ENCODE data around the gene TADA1.
A peak's percentile ranks its signal among the peaks of the same experiment; 100 is the strongest.

Gene TADA1, protein sequence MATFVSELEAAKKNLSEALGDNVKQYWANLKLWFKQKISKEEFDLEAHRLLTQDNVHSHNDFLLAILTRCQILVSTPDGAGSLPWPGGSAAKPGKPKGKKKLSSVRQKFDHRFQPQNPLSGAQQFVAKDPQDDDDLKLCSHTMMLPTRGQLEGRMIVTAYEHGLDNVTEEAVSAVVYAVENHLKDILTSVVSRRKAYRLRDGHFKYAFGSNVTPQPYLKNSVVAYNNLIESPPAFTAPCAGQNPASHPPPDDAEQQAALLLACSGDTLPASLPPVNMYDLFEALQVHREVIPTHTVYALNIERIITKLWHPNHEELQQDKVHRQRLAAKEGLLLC

DNA sequence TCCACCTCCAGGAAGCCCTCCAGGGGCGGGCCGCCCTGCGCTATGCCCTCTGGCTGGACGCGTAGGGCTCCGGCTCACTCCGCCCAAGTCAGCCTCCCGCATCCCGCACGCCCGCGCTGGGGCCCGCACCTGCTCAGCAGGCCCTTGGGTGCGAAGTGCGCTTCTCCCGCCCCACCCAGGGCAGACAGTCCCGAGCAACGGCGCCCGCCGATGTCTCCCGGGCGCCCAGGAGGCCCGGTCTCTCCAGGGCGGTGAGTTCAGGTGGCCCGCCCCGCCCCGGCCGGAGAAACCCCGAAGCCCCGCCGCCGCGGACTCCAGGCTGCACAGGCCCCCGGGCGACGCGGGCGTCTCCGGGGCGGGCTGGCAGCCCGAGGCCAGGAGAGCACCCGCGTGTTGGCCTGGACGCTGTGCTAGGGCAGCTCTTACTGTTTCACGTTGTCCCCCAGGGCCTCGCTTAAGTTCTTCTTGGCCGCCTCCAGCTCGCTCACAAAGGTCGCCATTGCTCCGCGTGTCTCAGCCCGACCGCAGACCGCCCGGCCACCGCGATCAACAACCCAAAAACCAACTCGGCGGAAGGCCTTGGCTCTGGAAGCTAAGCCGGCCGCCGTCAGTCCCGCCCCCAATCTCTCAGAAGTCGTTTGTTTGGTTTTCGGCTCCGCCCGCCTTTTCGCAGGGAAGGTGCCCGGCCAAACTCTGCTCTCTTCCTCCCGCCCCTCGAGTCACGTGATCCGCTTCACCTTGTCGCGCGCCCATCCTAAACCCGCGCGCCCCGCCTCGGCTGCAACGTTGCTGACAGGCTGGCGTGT, at the start of gene TADA1:
Gene TADA1 (minus strand): TSS at position 531 of the 806 bp plus-strand sequence. CDS start 31 bp downstream, at position 500.
- no peaks in the 10 kb centered on the region for H3K9me3 ChIP-seq (ENCODE audit: severe bottlenecking)
- no peaks in the 10 kb centered on the region for H3K27me3 ChIP-seq (ENCODE audit: insufficient read depth, low read depth, severe bottlenecking)
- no peaks in the 10 kb centered on the region for H3K36me3 ChIP-seq
- TF ChIP-seq, protein P1, sequence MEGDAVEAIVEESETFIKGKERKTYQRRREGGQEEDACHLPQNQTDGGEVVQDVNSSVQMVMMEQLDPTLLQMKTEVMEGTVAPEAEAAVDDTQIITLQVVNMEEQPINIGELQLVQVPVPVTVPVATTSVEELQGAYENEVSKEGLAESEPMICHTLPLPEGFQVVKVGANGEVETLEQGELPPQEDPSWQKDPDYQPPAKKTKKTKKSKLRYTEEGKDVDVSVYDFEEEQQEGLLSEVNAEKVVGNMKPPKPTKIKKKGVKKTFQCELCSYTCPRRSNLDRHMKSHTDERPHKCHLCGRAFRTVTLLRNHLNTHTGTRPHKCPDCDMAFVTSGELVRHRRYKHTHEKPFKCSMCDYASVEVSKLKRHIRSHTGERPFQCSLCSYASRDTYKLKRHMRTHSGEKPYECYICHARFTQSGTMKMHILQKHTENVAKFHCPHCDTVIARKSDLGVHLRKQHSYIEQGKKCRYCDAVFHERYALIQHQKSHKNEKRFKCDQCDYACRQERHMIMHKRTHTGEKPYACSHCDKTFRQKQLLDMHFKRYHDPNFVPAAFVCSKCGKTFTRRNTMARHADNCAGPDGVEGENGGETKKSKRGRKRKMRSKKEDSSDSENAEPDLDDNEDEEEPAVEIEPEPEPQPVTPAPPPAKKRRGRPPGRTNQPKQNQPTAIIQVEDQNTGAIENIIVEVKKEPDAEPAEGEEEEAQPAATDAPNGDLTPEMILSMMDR (IDR thresholded peaks at IDR 0.05; ENCODE audit: low read depth, low read length) = no peak
- peak within 1 kb of the TSS; percentile 52 for H3K4me3 ChIP-seq (ENCODE audit: low read depth, low read length)
- DNase-seq = peak; percentile 96
- peak within 1 kb of the TSS; percentile 96 for H3K27ac ChIP-seq

DNA sequence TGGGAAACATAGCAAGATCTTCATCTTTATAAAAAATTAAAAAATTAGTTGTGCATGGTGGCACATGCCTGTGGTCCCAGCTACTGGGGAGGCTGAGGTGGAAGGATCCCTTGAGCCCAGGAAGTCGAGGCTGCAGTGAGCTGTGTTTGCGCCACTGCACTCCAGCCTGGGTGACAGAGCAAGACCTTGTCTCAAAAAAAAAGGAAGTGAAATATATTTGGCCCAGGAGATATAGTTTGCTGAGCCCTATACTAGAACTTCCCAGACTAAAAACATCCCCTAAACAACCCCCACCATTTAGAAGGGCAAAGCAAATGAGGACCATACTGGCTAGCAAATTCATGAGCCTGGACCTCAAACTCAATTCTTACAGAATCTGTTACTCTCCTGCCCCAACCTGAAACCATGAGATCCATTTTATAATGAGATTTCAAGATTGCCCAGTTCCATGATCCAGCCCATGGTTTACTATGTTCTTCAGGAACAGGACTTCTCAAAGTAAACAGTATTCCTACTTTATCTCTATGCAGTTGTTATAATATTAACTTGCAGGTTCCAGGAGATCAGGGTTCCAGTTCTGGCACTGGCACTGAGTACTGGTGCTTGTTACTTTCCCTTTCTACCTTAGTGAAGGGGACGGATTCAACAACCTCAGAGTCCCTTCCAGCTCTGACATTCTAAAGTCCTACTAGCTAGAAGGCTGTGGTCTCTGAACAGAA, 48.9 kb upstream of the TADA1 start:
- DNase-seq = no peak
- H3K27ac ChIP-seq = no peak overlapping the region
- TF ChIP-seq, protein P1 (IDR thresholded peaks at IDR 0.05; ENCODE audit: low read depth, low read length) = no peak

DNA sequence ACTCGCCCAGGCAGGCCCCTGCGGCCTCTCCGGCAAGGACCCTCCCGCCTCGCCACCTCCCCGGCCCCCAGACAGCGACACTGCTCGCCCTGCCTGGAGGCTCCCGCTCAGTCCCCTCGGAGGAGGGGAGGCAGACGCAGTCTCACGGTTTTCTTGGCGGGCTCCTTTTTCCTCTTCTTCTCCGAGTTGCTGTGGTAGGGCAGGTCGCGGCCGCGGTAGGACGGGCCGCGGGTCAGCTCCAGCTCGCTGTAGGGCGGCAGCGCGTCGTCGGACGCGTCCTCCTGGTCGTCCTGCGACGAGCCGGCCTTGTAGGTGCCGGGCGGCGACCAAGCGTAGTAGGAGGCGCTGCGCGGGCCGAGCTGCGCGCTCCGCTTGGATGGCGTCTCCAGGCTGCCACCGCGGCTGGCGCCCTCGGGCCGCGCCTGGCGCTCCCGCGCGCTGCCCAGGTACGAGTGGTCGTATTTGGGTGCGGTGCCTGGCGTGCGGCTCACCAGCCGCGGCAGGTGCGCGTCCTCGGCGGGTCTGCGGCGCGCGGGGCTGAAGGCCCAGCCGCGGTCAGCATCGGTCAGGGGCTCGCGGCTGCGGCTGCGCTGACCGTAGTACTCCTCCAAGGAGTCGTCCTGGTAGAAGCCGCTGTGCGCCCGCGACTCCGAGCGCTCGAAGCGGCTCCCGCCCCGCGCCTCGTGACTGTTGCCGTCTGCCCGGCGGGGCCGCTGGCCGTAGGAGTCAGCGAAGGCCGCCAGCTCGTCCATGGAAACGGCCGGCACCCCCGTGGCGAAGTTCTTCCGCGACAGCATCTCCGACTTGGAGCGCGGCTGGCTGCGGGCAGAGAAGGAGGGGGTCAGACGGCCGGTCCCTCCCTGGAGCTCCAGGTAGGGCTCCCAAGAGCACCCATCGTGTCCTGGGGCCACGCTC, 44.8 kb upstream of the TADA1 start:
- Histone ChIP-seq H3K27ac (peak overlapping the region; percentile 51), H3K27me3 (ENCODE audit: insufficient read depth, low read depth, severe bottlenecking) (no peaks in the 10 kb centered on the region), H3K4me3 (ENCODE audit: low read depth, low read length) (peak overlapping the region; percentile 50), H3K36me3 (no peaks in the 10 kb centered on the region), H3K9me3 (ENCODE audit: severe bottlenecking) (no peaks in the 10 kb centered on the region)
- peak; percentile 29 for DNase-seq
- TF ChIP-seq, protein P1 (IDR thresholded peaks at IDR 0.05; ENCODE audit: low read depth, low read length) = no peak

More for the DNA sequence above, 48.9 kb upstream of the TADA1 start:
- H3K27me3 ChIP-seq (ENCODE audit: insufficient read depth, low read depth, severe bottlenecking) = no peaks in the 10 kb centered on the region
- H3K36me3 ChIP-seq = no peaks in the 10 kb centered on the region
- H3K9me3 ChIP-seq (ENCODE audit: severe bottlenecking) = no peaks in the 10 kb centered on the region
- no peak overlapping the region for H3K4me3 ChIP-seq (ENCODE audit: low read depth, low read length)

DNA sequence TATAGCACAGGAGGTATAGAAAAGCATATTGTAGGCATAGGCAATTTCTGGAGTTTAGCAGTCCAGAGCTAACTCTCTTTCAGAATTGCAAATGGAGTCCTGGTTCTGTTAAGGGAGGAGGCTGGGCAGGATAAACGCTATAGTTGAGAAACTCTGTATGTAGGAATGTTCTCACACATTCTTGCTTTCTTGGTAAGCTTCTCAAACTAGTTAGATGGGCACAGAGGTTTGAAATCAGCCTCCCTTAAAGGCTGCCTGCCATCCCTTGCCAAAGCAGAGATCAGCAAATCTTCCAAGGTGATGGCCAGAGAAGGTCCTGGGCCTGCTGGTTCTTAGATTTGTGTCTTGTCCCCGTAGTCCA, 42.9 kb upstream of the TADA1 start:
- Histone ChIP-seq H3K9me3 (ENCODE audit: severe bottlenecking) (no peaks in the 10 kb centered on the region), H3K27me3 (ENCODE audit: insufficient read depth, low read depth, severe bottlenecking) (no peaks in the 10 kb centered on the region), H3K27ac (no peak overlapping the region), H3K4me3 (ENCODE audit: low read depth, low read length) (no peak overlapping the region), H3K36me3 (no peaks in the 10 kb centered on the region)
- no peak for DNase-seq
- TF ChIP-seq, protein P1 (IDR thresholded peaks at IDR 0.05; ENCODE audit: low read depth, low read length) = no peak
